Right lobe of liver (tissue), 4 donors: ENCODE measurements around the gene SAMD4A.

ENCODE experiments used
- POLR2A ChIP-seq: fragments of 450-650 bp; IDR thresholded peaks from one replicate; pipeline ENCODE4 v1.6.1; 2017; ENCODE audit warnings: antibody characterized with exemption, mild to moderate bottlenecking
- TF ChIP-seq, protein P1 (sequence below), 4 donors: fragments of 200-600 bp in 3 of 4; fragments of 450-650 bp in 1 of 4; IDR thresholded peaks; one replicate each; pipeline versions ENCODE4 v1.5.1 to v1.8.0; 2016 to 2022; ENCODE audit warnings: antibody characterized with exemption in 4 of 4, mild to moderate bottlenecking in 2 of 4
- donor health status: DM: no; HTN: no; CAD: no.
- donor health status: DM: no; HTN: no; CAD: no.
- donor health status: DM: no; HTN: yes; CAD: no.

DNA sequence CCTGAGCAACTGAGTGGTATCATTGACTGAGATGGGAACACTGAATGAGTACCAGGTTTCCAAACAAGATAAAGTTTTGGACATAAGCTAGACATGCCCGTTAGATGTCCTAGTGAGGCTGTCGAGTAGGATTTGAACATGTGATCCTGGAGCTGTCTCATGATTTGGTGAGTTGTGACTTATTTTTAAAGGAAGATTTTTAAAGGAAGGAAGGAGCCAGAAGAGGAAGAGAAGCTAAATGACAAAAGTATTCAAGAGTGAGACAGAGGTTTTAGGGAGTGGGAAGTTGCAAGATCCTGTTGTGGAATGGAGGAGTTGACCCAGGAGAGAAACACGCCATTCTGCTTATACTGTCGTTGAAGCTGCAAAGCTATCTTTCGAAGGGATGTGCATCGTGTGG is 82.1 kb downstream of the SAMD4A start:
- TF ChIP-seq, protein P1, sequence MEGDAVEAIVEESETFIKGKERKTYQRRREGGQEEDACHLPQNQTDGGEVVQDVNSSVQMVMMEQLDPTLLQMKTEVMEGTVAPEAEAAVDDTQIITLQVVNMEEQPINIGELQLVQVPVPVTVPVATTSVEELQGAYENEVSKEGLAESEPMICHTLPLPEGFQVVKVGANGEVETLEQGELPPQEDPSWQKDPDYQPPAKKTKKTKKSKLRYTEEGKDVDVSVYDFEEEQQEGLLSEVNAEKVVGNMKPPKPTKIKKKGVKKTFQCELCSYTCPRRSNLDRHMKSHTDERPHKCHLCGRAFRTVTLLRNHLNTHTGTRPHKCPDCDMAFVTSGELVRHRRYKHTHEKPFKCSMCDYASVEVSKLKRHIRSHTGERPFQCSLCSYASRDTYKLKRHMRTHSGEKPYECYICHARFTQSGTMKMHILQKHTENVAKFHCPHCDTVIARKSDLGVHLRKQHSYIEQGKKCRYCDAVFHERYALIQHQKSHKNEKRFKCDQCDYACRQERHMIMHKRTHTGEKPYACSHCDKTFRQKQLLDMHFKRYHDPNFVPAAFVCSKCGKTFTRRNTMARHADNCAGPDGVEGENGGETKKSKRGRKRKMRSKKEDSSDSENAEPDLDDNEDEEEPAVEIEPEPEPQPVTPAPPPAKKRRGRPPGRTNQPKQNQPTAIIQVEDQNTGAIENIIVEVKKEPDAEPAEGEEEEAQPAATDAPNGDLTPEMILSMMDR (IDR thresholded peaks at IDR 0.05) = no peak
- no peak for TF ChIP-seq POLR2A
